ENCODE data around the gene FXR2.
"Not testable (repeated sequence)": the region's sequence is repeated elsewhere in the genome, so short reads cannot be mapped to it uniquely, and the experiment has no call there.

FXR2 gene

GRCh38 chr17:7614425-7615264 lies at the start of gene FXR2:
TSS of gene FXR2 (minus strand) at chr17:7614897. CDS start at chr17:7614532, 365 bp downstream.
- DNase-seq, result peak; percentile 98

GRCh38 chr17:7656958-7657609 lies 42.4 kb upstream of the FXR2 start:
- no peak for DNase-seq

- no peak for DNase-seq
Observed at GRCh38 chr17:7655541-7655840, 40.8 kb upstream of the FXR2 start.

GRCh38 chr17:7654832-7655540 lies 40.3 kb upstream of the FXR2 start:
- DNase-seq, result no peak

- no peak for DNase-seq
Observed at GRCh38 chr17:7652388-7653356, 38.0 kb upstream of the FXR2 start.

- no peak for DNase-seq
Observed at GRCh38 chr17:7651665-7652387, 37.1 kb upstream of the FXR2 start.

GRCh38 chr17:7651097-7651664 lies 36.5 kb upstream of the FXR2 start:
- DNase-seq, result no peak

GRCh38 chr17:7650509-7651096 lies 35.9 kb upstream of the FXR2 start, which contains the start of gene ATP1B2:
TSS of gene ATP1B2 (plus strand) at chr17:7650926. CDS start at chr17:7651519, 593 bp downstream.
- no peak for DNase-seq

GRCh38 chr17:7647018-7647417 lies 32.3 kb upstream of the FXR2 start:
- DNase-seq, result no peak

- DNase-seq, result no peak
Observed at GRCh38 chr17:7646457-7646856, 31.8 kb upstream of the FXR2 start.

- peak; percentile 19 for DNase-seq
Observed at GRCh38 chr17:7644775-7645174, 30.1 kb upstream of the FXR2 start.

GRCh38 chr17:7641635-7642034 lies 26.9 kb upstream of the FXR2 start:
- not testable (repeated sequence) for DNase-seq

- no peak for DNase-seq
Observed at GRCh38 chr17:7640783-7641182, 26.1 kb upstream of the FXR2 start.

GRCh38 chr17:7636163-7636562 lies 21.5 kb upstream of the FXR2 start:
- no peak for DNase-seq

- no peak for DNase-seq
Observed at GRCh38 chr17:7634384-7634783, 19.7 kb upstream of the FXR2 start.

- no peak for DNase-seq
Observed at GRCh38 chr17:7633093-7633492, 18.4 kb upstream of the FXR2 start.

- no peak for DNase-seq
Observed at GRCh38 chr17:7632492-7632894, 17.8 kb upstream of the FXR2 start.

GRCh38 chr17:7631398-7632380 lies 17.0 kb upstream of the FXR2 start:
- DNase-seq, result no peak

- no peak for DNase-seq
Observed at GRCh38 chr17:7629939-7630571, 15.4 kb upstream of the FXR2 start, which contains the start of gene SHBG. TSS of gene SHBG (plus strand) at chr17:7630135. CDS start at chr17:7630173, 38 bp downstream.

Measured in GF-D8 (cell line).